ENCODE measurements around the gene TSPAN32. TPM values are rescaled to one million over a fixed set of nuclear protein-coding genes. Genes with fewer than 3 reads are reported as not detected.

The TSPAN32 gene
- total RNA-seq, 1 donor = 1.4 TPM

DNA sequence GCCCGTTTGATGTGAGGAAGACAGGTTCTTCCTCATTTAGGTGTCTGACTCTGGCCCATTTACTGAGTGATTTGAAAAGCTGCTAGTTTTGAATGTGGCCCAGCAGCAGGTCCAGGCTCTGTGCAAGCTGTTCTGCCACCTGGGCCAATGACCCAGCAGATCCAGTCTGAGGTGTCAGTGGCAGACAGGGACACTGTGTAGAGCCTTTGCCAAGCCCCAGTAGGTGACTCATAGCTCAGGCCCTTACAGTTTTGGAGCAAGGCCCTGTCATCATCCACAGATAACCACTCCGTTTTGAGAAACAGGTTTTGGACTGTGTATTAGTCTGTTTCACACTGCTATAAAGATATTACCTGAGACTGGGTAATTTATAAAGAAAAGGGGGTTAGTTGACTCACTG lies 23.9 kb downstream of the TSPAN32 start:
- no peaks in the 10 kb centered on the region for H3K27me3 ChIP-seq (ENCODE audit: insufficient read depth, low read length)
- no peaks in the 10 kb centered on the region for H4K20me1 ChIP-seq (ENCODE audit: insufficient read depth, low read length)
- H3K9me3 ChIP-seq (ENCODE audit: low read depth, low read length) = no peaks in the 10 kb centered on the region
- no peaks in the 10 kb centered on the region for H3K36me3 ChIP-seq (ENCODE audit: insufficient read depth, low read length)
- no peaks in the 10 kb centered on the region for H3K79me2 ChIP-seq (ENCODE audit: insufficient read depth, low read length)
- H3K27ac ChIP-seq (ENCODE audit: low read depth, low read length) = no peak overlapping the region
- DNase-seq (ENCODE audit: insufficient read length, low spot score, missing footprints) = peak; percentile 85
- H3K4me1 ChIP-seq (ENCODE audit: insufficient read depth, low read length) = no peaks in the 10 kb centered on the region
- TF ChIP-seq, protein P1, sequence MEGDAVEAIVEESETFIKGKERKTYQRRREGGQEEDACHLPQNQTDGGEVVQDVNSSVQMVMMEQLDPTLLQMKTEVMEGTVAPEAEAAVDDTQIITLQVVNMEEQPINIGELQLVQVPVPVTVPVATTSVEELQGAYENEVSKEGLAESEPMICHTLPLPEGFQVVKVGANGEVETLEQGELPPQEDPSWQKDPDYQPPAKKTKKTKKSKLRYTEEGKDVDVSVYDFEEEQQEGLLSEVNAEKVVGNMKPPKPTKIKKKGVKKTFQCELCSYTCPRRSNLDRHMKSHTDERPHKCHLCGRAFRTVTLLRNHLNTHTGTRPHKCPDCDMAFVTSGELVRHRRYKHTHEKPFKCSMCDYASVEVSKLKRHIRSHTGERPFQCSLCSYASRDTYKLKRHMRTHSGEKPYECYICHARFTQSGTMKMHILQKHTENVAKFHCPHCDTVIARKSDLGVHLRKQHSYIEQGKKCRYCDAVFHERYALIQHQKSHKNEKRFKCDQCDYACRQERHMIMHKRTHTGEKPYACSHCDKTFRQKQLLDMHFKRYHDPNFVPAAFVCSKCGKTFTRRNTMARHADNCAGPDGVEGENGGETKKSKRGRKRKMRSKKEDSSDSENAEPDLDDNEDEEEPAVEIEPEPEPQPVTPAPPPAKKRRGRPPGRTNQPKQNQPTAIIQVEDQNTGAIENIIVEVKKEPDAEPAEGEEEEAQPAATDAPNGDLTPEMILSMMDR (IDR thresholded peaks at IDR 0.05; ENCODE audit: extremely low read depth, low read depth, low read length) = no peak
- H3K4me2 ChIP-seq (ENCODE audit: insufficient read depth, low read length) = no peak overlapping the region
- no peak overlapping the region for H3K4me3 ChIP-seq (ENCODE audit: insufficient read depth, low read length)
- H2AFZ ChIP-seq (ENCODE audit: low read length) = no peak overlapping the region

DNA sequence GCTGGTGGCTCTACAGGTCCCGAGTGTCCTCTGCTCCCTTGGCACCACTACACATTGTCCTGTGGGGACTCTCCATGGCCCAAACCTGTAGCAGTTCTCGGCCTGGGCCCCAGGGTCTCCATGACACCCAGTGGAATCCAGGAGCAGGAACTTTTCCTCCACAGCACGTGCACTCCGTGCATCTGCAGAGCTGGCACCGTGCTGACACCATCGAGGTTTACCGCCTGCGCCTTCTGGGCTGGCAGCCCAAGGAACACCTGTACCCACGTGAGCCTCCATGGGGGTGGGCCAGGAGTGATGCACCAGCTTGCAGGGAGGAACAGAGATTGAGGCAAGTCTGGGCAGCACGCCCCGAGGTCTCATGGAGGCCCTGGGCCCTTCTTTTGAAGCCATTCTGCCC lies 25.2 kb downstream of the TSPAN32 start:
- H3K4me1 ChIP-seq (ENCODE audit: insufficient read depth, low read length) = no peaks in the 10 kb centered on the region
- peaks cover 2% of the 10 kb centered on the region for H3K9me3 ChIP-seq (ENCODE audit: low read depth, low read length)
- H3K36me3 ChIP-seq (ENCODE audit: insufficient read depth, low read length) = no peaks in the 10 kb centered on the region
- H4K20me1 ChIP-seq (ENCODE audit: insufficient read depth, low read length) = no peaks in the 10 kb centered on the region
- no peaks in the 10 kb centered on the region for H3K79me2 ChIP-seq (ENCODE audit: insufficient read depth, low read length)
- no peak overlapping the region for H3K4me3 ChIP-seq (ENCODE audit: insufficient read depth, low read length)
- no peaks in the 10 kb centered on the region for H3K27me3 ChIP-seq (ENCODE audit: insufficient read depth, low read length)
- TF ChIP-seq, protein P1 (IDR thresholded peaks at IDR 0.05; ENCODE audit: extremely low read depth, low read depth, low read length) = no peak
- H2AFZ ChIP-seq (ENCODE audit: low read length) = no peak overlapping the region
- no peak overlapping the region for H3K4me2 ChIP-seq (ENCODE audit: insufficient read depth, low read length)
- no peak overlapping the region for H3K27ac ChIP-seq (ENCODE audit: low read depth, low read length)
- DNase-seq (ENCODE audit: insufficient read length, low spot score, missing footprints) = no peak

DNA sequence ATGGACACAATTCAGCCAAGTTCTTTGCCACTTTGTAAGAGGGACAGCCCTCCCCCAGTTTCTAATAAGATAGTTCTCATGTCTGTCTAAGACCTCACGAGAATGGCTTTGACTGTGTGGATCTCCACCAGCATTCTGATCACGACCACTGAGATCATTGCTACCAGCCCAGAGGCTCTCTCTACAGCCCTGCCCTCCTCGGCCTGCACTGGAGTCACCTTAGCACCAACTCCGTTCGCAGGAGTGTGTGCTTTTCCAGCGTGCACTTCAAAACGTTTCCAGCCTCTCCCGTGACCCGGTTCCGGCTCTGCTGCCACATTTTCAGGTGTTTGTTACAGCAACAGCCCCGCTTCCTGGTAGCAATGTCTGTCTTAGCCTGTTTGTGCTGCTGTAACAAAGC lies 26.2 kb downstream of the TSPAN32 start:
- no peaks in the 10 kb centered on the region for H3K79me2 ChIP-seq (ENCODE audit: insufficient read depth, low read length)
- no peak overlapping the region for H3K4me2 ChIP-seq (ENCODE audit: insufficient read depth, low read length)
- no peaks in the 10 kb centered on the region for H3K27me3 ChIP-seq (ENCODE audit: insufficient read depth, low read length)
- H3K9me3 ChIP-seq (ENCODE audit: low read depth, low read length) = peaks cover 2% of the 10 kb centered on the region
- no peaks in the 10 kb centered on the region for H4K20me1 ChIP-seq (ENCODE audit: insufficient read depth, low read length)
- no peaks in the 10 kb centered on the region for H3K4me1 ChIP-seq (ENCODE audit: insufficient read depth, low read length)
- no peak overlapping the region for H3K27ac ChIP-seq (ENCODE audit: low read depth, low read length)
- TF ChIP-seq, protein P1 (IDR thresholded peaks at IDR 0.05; ENCODE audit: extremely low read depth, low read depth, low read length) = no peak
- H3K4me3 ChIP-seq (ENCODE audit: insufficient read depth, low read length) = no peak overlapping the region
- no peaks in the 10 kb centered on the region for H3K36me3 ChIP-seq (ENCODE audit: insufficient read depth, low read length)
- no peak for DNase-seq (ENCODE audit: insufficient read length, low spot score, missing footprints)
- no peak overlapping the region for H2AFZ ChIP-seq (ENCODE audit: low read length)

DNA sequence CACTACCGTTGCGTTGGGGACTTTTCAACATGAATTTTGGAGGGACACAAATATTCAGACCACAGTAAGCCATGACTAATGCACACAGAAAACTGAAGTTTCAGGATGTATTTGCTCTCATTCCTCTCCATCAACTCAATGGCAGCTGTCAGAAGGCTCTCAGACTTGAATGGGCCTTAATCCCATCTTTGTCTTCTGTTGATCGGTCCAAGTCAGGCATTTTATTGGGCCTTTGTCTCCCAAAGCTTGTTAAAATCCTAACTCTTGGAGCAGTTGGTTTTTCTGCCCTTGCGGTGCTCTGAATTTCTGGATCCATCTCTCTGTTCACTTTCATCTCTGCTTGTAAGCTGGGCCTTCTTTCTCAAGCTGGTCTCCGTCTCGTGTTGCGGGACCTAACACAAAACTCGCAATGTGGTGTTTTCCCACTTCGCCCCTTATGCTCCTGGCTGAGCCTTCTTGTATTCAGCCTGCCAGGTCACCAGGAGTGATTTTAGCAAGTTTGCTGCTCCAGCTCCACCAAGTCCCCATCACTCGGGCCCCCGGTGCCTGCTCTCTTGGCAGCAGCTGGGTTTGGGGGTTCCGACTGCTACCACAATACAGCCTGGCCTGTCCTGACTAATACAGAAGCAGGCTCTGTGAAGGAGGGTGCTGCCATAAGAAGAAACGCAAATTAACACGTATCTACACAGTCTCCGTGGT lies 27.0 kb downstream of the TSPAN32 start:
- DNase-seq (ENCODE audit: insufficient read length, low spot score, missing footprints) = no peak
- TF ChIP-seq, protein P1 (IDR thresholded peaks at IDR 0.05; ENCODE audit: extremely low read depth, low read depth, low read length) = no peak

More for the DNA sequence above, 27.0 kb downstream of the TSPAN32 start:
- no peak overlapping the region for H3K4me2 ChIP-seq (ENCODE audit: insufficient read depth, low read length)
- no peaks in the 10 kb centered on the region for H3K4me1 ChIP-seq (ENCODE audit: insufficient read depth, low read length)
- H3K27me3 ChIP-seq (ENCODE audit: insufficient read depth, low read length) = no peaks in the 10 kb centered on the region
- H3K4me3 ChIP-seq (ENCODE audit: insufficient read depth, low read length) = no peak overlapping the region
- H3K79me2 ChIP-seq (ENCODE audit: insufficient read depth, low read length) = no peaks in the 10 kb centered on the region
- H2AFZ ChIP-seq (ENCODE audit: low read length) = no peak overlapping the region
- H3K9me3 ChIP-seq (ENCODE audit: low read depth, low read length) = peaks cover 2% of the 10 kb centered on the region
- no peaks in the 10 kb centered on the region for H3K36me3 ChIP-seq (ENCODE audit: insufficient read depth, low read length)
- no peaks in the 10 kb centered on the region for H4K20me1 ChIP-seq (ENCODE audit: insufficient read depth, low read length)
- H3K27ac ChIP-seq (ENCODE audit: low read depth, low read length) = no peak overlapping the region
